Lung (tissue), 12 donors: ENCODE data around the gene DGKD. TPM values are rescaled to one million over a fixed set of nuclear protein-coding genes. Genes with fewer than 3 reads are reported as not detected.

Experiments
- ATAC-seq: fragments of 200-7000 bp; cut with Tn5 transposase; one replicate; pipeline ENCODE4 v1.9.1; 2020; ENCODE audit warnings: moderate number of reproducible peaks; ENCODE audit not compliant: insufficient read depth, low FRiP score
- DNase-seq, 3 donors: peaks; one replicate each; pipeline ENCODE4 v3.0.0-alpha.2; 2013 to 2017
- H3K27ac ChIP-seq, 2 donors: one replicate each; pipeline ENCODE4 v1.5.1; 2013; ENCODE audit warnings: mild to moderate bottlenecking in 2 of 2, moderate library complexity in 2 of 2, control low read depth in 1 of 2, inconsistent platforms in 1 of 2, low read depth in 1 of 2, low read length in 1 of 2
- H3K27me3 ChIP-seq, 3 donors: one replicate each; pipeline ENCODE4 v1.5.1; 2013; ENCODE audit warnings: low read length in 2 of 3; ENCODE audit not compliant: control insufficient read depth in 3 of 3, insufficient read depth in 3 of 3
- H3K36me3 ChIP-seq, 4 donors: one replicate each; pipeline ENCODE4 v1.5.1; 2013; ENCODE audit warnings: low read length in 4 of 4, mild to moderate bottlenecking in 1 of 4, moderate library complexity in 1 of 4; ENCODE audit not compliant: control insufficient read depth in 4 of 4, insufficient read depth in 4 of 4
- H3K4me1 ChIP-seq, 5 donors: one replicate each; pipeline ENCODE4 v1.5.1; 2013; ENCODE audit warnings: low read length in 5 of 5, mild to moderate bottlenecking in 2 of 5, moderate library complexity in 1 of 5; ENCODE audit not compliant: control insufficient read depth in 5 of 5, insufficient read depth in 5 of 5
- H3K4me3 ChIP-seq: one replicate; pipeline ENCODE4 v1.5.1; 2013; ENCODE audit warnings: mild to moderate bottlenecking, control low read depth, moderate library complexity
- H3K9ac ChIP-seq, 2 donors: one replicate each; pipeline ENCODE4 v1.5.1; 2013; ENCODE audit warnings: low read length in 2 of 2, control low read depth in 1 of 2; ENCODE audit not compliant: insufficient read depth in 1 of 2
- H3K9me3 ChIP-seq, 4 donors: one replicate each; pipeline ENCODE4 v1.5.1; 2013; ENCODE audit warnings: low read length in 3 of 4, mild to moderate bottlenecking in 1 of 4, moderate library complexity in 1 of 4; ENCODE audit not compliant: control insufficient read depth in 4 of 4, insufficient read depth in 3 of 4
- CTCF ChIP-seq: IDR thresholded peaks from 2 replicates; pipeline ENCODE4 v1.5.1; 2012; ENCODE audit warnings: mild to moderate bottlenecking; ENCODE audit errors: control extremely low read depth, extremely low read depth
- WGBS, 2 donors: extraction: QIAGEN DNeasy Blood & Tissue Kit; methylation state at CpG; one replicate each; pipeline ENCODE4 v1.1.7; 2013; 5-methylcytosine and 5-hydroxymethylcytosine counted together
- polyA plus RNA-seq, 2 donors: library from polyadenylated mRNA; stranded (reverse); fragments of 200-250 nt; gene quantifications; one replicate each; pipeline ENCODE4 v1.2.1, GENCODE V29; 2013
- total RNA-seq, 2 donors: library from RNA; depleted of rRNA in 1 of 2; stranded (reverse); fragments of >200 nt in 1 of 2; gene quantifications; one replicate each; pipeline ENCODE4 v1.2.1, GENCODE V29; 2014 to 2021
- donor health status: control.
- donor health status: control.
- donor health status: Bipolar disorder and iron deficiency.
- donor health status: healthy.
- donor health status: DM: yes; HTN: yes; CAD: no.

DGKD gene
- total and polyA plus RNA-seq, 4 donors = 30.3 to 77.4 (median 44.0) TPM

GRCh38 chr2:233453111-233453915, 99.0 kb downstream of the DGKD start:
- Histone ChIP-seq H3K27ac (no peak overlapping the region), H3K4me3 (no peak overlapping the region), H3K36me3 (peaks cover 25 to 80% (median 42%) of the 10 kb centered on the region in 4 donors), H3K4me1 (no peaks in the 10 kb centered on the region), H3K27me3 (no peaks in the 10 kb centered on the region), H3K9ac (no peak overlapping the region), H3K9me3 (no peaks in the 10 kb centered on the region)
- WGBS, 2 donors = 88 to 94% methylated on average over 10 of the region's 10 CpGs
- no peak for TF ChIP-seq CTCF
- DNase-seq = no peak
- no peak for ATAC-seq

GRCh38 chr2:233453916-233454315, 99.6 kb downstream of the DGKD start:
- no peak for TF ChIP-seq CTCF

GRCh38 chr2:233455006-233455405, 100.7 kb downstream of the DGKD start:
- no peak for TF ChIP-seq CTCF
- H3K36me3 ChIP-seq = peaks cover 20 to 77% (median 40%) of the 10 kb centered on the region in 4 donors
- H3K9ac ChIP-seq = no peak overlapping the region
- 89 to 90% methylated on average over 11 of the region's 11 CpGs for WGBS, 2 donors
- no peak overlapping the region for H3K4me3 ChIP-seq
- ATAC-seq = no peak
- H3K27ac ChIP-seq = no peak overlapping the region
- DNase-seq = no peak
- H3K27me3 ChIP-seq = no peaks in the 10 kb centered on the region
- no peaks in the 10 kb centered on the region for H3K4me1 ChIP-seq
- no peaks in the 10 kb centered on the region for H3K9me3 ChIP-seq

More at GRCh38 chr2:233453916-233454315, 99.6 kb downstream of the DGKD start:
- Histone ChIP-seq H3K4me3 (no peak overlapping the region), H3K36me3 (peaks cover 25 to 79% (median 42%) of the 10 kb centered on the region in 4 donors), H3K27me3 (no peaks in the 10 kb centered on the region), H3K9ac (no peak overlapping the region), H3K9me3 (no peaks in the 10 kb centered on the region), H3K27ac (no peak overlapping the region), H3K4me1 (no peaks in the 10 kb centered on the region)
- 94 to 96% methylated on average over 8 of the region's 8 CpGs for WGBS, 2 donors
- ATAC-seq (no peak), DNase-seq (no peak)
